Endothelial cell of umbilical vein (primary cell): ENCODE results near the gene ATXN7. TPM values are rescaled to one million over a fixed set of nuclear protein-coding genes. Genes with fewer than 3 reads are reported as not detected.

Source experiments
- BruUV-seq: library from RNA; stranded (reverse); fragments of 400-500 nt; replicated peaks from 2 replicates; lab custom pipeline; 2021; lab: Mats Ljungman, UMichigan
- CTCF ChIA-PET: fragments of 300-600, 350-600 bp; sonication (Branson Sonifier 250); formaldehyde crosslinking; loops from one replicate; lab custom pipeline; 2021; ENCODE audit warnings: antibody characterized with exemption, inconsistent platforms; lab: Charles Lee
- POLR2A ChIA-PET: fragments of 300-600, 350-600 bp; sonication (Branson Sonifier 250); formaldehyde crosslinking; loops from one replicate; lab custom pipeline; 2021; ENCODE audit warnings: antibody characterized with exemption, inconsistent platforms; lab: Charles Lee
- DNase-seq: peaks from one replicate; pipeline ENCODE4 v3.0.0-alpha.2; 2011; ENCODE audit warnings: low read depth, low spot score
- FAIRE-seq: peaks from 2 replicates; lab custom pipeline; 2011; peaks lifted over from hg19 to GRCh38; lab: Jason Lieb, UNC
- H2AFZ ChIP-seq: 2 replicates; pipeline ENCODE4 v1.6.0; 2012; ENCODE audit warnings: low read depth, low read length, control low read depth, inconsistent platforms
- H3K27ac ChIP-seq: 2 replicates; pipeline ENCODE4 v1.5.1; 2011; ENCODE audit warnings: low read depth, mild to moderate bottlenecking, control low read depth, low read length, moderate library complexity; ENCODE audit not compliant: insufficient read depth
- H3K27me3 ChIP-seq, 2 experiments: 2 replicates each; pipeline versions ENCODE4 v1.6.0 to v1.6.1; 2011; ENCODE audit warnings: low read length in 2 of 2, mixed read lengths in 1 of 2; ENCODE audit not compliant: control insufficient read depth in 2 of 2, insufficient read depth in 2 of 2
- H3K36me3 ChIP-seq, 2 experiments: 2 replicates in 1 of 2; 3 replicates in 1 of 2; pipeline ENCODE4 v1.5.1; 2011; ENCODE audit warnings: low read length in 2 of 2, mild to moderate bottlenecking in 1 of 2, moderate library complexity in 1 of 2; ENCODE audit not compliant: control insufficient read depth in 2 of 2, insufficient read depth in 2 of 2; ENCODE audit errors: extremely low read depth in 1 of 2
- H3K4me1 ChIP-seq: 3 replicates; pipeline ENCODE4 v1.5.1; 2011; ENCODE audit warnings: mild to moderate bottlenecking, low read length; ENCODE audit not compliant: control insufficient read depth, insufficient read depth; ENCODE audit errors: extremely low read depth
- H3K4me2 ChIP-seq: 2 replicates; pipeline ENCODE4 v1.6.1; 2011; ENCODE audit warnings: low read length, control low read depth, mixed read lengths; ENCODE audit not compliant: insufficient read depth
- H3K4me3 ChIP-seq, 3 experiments: fragments of 200-600 bp in 1 of 3; sonication (generic), shearing (Covaris generic) in 1 of 3; replicated peaks in 1 of 3; 2 replicates each; pipeline ENCODE4 v1.5.1; 2011 to 2016; ENCODE audit warnings: control low read depth in 3 of 3, low read length in 3 of 3, mild to moderate bottlenecking in 2 of 3, inconsistent platforms in 1 of 3, low read depth in 1 of 3, moderate library complexity in 1 of 3; ENCODE audit not compliant: insufficient read depth in 1 of 3
- H3K79me2 ChIP-seq: 2 replicates; pipeline ENCODE4 v1.6.0; 2012; ENCODE audit warnings: low read length, inconsistent platforms; ENCODE audit not compliant: control insufficient read depth, insufficient read depth
- H3K9ac ChIP-seq: replicated peaks from 2 replicates; pipeline ENCODE3; 2011; ENCODE audit warnings: low read length, control low read depth; ENCODE audit not compliant: insufficient read depth; ENCODE audit errors: extremely low read depth
- H3K9me1 ChIP-seq: replicated peaks from 3 replicates; pipeline ENCODE4 v1.6.0; 2011; ENCODE audit warnings: mild to moderate bottlenecking, low read length; ENCODE audit not compliant: control insufficient read depth, insufficient read depth; ENCODE audit errors: extremely low read depth
- H3K9me3 ChIP-seq: replicated peaks from 2 replicates; pipeline ENCODE4 v1.5.1; 2012; ENCODE audit warnings: low read length, inconsistent platforms; ENCODE audit not compliant: control insufficient read depth, insufficient read depth
- H4K20me1 ChIP-seq: replicated peaks from 2 replicates; pipeline ENCODE3; 2011; ENCODE audit warnings: mild to moderate bottlenecking, low read length; ENCODE audit not compliant: control insufficient read depth, insufficient read depth; ENCODE audit errors: extremely low read depth
- CTCF ChIP-seq, 2 donors: IDR thresholded peaks; 1 replicate in 1 of 2; 2 replicates in 1 of 2; pipeline ENCODE4 v1.5.1; 2011; ENCODE audit warnings: low read length in 2 of 2, mild to moderate bottlenecking in 2 of 2, moderate library complexity in 2 of 2, control low read depth in 1 of 2, inconsistent platforms in 1 of 2, low read depth in 1 of 2; ENCODE audit not compliant: insufficient read depth in 1 of 2; ENCODE audit errors: extremely low read depth in 1 of 2
- EZH2 ChIP-seq: IDR thresholded peaks from 2 replicates; pipeline ENCODE4 v1.6.1; 2012; ENCODE audit warnings: borderline replicate concordance, low read depth, mild to moderate bottlenecking, moderate library complexity, low read length, inconsistent platforms; ENCODE audit not compliant: severe bottlenecking
- FOS ChIP-seq: IDR thresholded peaks from 2 replicates; pipeline ENCODE4 v1.6.1; 2011; ENCODE audit warnings: mild to moderate bottlenecking, low read length, moderate library complexity, borderline replicate concordance; ENCODE audit not compliant: insufficient read depth
- GATA2 ChIP-seq: IDR thresholded peaks from 2 replicates; pipeline ENCODE4 v1.7.0; 2011; ENCODE audit warnings: low read depth, mild to moderate bottlenecking, moderate library complexity, mixed read lengths, low read length; ENCODE audit not compliant: insufficient read length, insufficient read depth
- JUN ChIP-seq: IDR thresholded peaks from 2 replicates; pipeline ENCODE4 v1.6.1; 2011; ENCODE audit warnings: borderline replicate concordance, low read depth; ENCODE audit not compliant: insufficient read length, insufficient read depth
- MYC ChIP-seq: IDR thresholded peaks from one replicate; pipeline ENCODE4 v1.6.1; 2011; ENCODE audit warnings: mild to moderate bottlenecking, low read depth, low read length
- POLR2A ChIP-seq: IDR thresholded peaks from 2 replicates; pipeline ENCODE4 v1.6.1; 2012; ENCODE audit warnings: low read depth, mild to moderate bottlenecking, control low read depth, low read length
- POLR2AphosphoS5 ChIP-seq: IDR thresholded peaks from 2 replicates; pipeline ENCODE4 v1.6.1; 2012; ENCODE audit warnings: low read depth, mild to moderate bottlenecking, control low read depth, low read length, moderate library complexity; ENCODE audit not compliant: insufficient read depth
- dilution Hi-C: fragments of 300-500 bp; cut with MboI; formaldehyde crosslinking; loops from one replicate; pipeline ENCODE4 v1.15.0; 2019; ENCODE audit warnings: low sequenced_read_pairs; ENCODE audit not compliant: extremely low pct_ligation_motif_present
- intact Hi-C: fragments of 100-400 bp; cut with micrococcal nuclease; formaldehyde crosslinking; loops from one replicate; pipeline ENCODE4 v1.10.0; 2022
- polyA plus RNA-seq, 4 experiments: library from polyadenylated mRNA; depleted of rRNA in 3 of 4; stranded (reverse) in 3 of 4; unstranded in 1 of 4; fragments of >200 nt; gene quantifications; 2 replicates each; pipeline versions ENCODE4 v1.2.1 to v1.2.3, GENCODE V29; 2011 to 2012; ENCODE audit warnings: missing spikeins in 1 of 4
- total RNA-seq: library from RNA; stranded (reverse); gene quantifications from 2 replicates; pipeline ENCODE4 v1.2.3, GENCODE V29; 2021
- TF ChIP-seq, protein P1 (sequence below): IDR thresholded peaks from 2 replicates; pipeline ENCODE4 v1.6.1; 2011; ENCODE audit not compliant: insufficient read depth, insufficient read length

Gene ATXN7
- total and polyA plus RNA-seq, 2 donors (not counting 3 experiments of a cell fraction or from before 2014, with no cell fraction given): 21.2 to 34.7 TPM

GRCh38 chr3:63862804-63863149 is 890 bp upstream of the ATXN7 start:
- H3K9me3 ChIP-seq: no peaks in the 10 kb centered on the region
- H3K9me1 ChIP-seq: no peaks in the 10 kb centered on the region
- no peak for TF ChIP-seq GATA2
- TF ChIP-seq POLR2AphosphoS5: no peak
- no peak for TF ChIP-seq MYC
- TF ChIP-seq CTCF (IDR thresholded peaks at IDR 0.05; ENCODE audit: extremely low read depth in 1 of 2, insufficient read depth in 1 of 2, low read depth in 1 of 2, low read length in 2 of 2): no peak
- TF ChIP-seq FOS: no peak
- no peak for TF ChIP-seq JUN
- TF ChIP-seq, protein P1, sequence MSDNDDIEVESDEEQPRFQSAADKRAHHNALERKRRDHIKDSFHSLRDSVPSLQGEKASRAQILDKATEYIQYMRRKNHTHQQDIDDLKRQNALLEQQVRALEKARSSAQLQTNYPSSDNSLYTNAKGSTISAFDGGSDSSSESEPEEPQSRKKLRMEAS: no peak
- no peak for TF ChIP-seq POLR2A
- no peak for TF ChIP-seq EZH2
- ChIA-PET POLR2A (interaction anchor here (0.6 kb wide), 1 partner anchor 158 kb away, joined by 4 read pairs; no protein-coding TSS in a partner anchor), CTCF (no interaction called here)
- H3K27me3 ChIP-seq: no peaks in the 10 kb centered on the region
- H3K27ac ChIP-seq: peak overlapping the region; percentile 75
- FAIRE-seq: no peak
- peak overlapping the region; percentile 78 for H2AFZ ChIP-seq
- H3K9ac ChIP-seq: peak overlapping the region; percentile 93
- H3K36me3 ChIP-seq: no peaks in the 10 kb centered on the region
- H3K4me2 ChIP-seq: peak overlapping the region; percentile 93
- dilution Hi-C loops (no loop called here), intact Hi-C loops (loop anchor here (5.0 kb wide), 1 partner anchor 100 kb away; no protein-coding TSS in a partner anchor)
- DNase-seq: no peak
- no peaks in the 10 kb centered on the region for H4K20me1 ChIP-seq
- peaks cover 65% of the 10 kb centered on the region for H3K79me2 ChIP-seq
- H3K4me3 ChIP-seq: peak overlapping the region; percentile 42 to 99 (median 62)
- BruUV-seq: no TSS peak
- peaks cover 15% of the 10 kb centered on the region for H3K4me1 ChIP-seq
